MM.1S (cell line): ENCODE results near the gene TTLL10.

ENCODE experiments used
- DNase-seq: peaks from one replicate; pipeline ENCODE4 v3.0.0-alpha.2; 2015
- H2AFZ ChIP-seq: fragments of 300-600 bp; sonication (generic); 2 replicates; pipeline ENCODE4 v1.6.0; 2016; ENCODE audit warnings: antibody characterized with exemption, low read length
- H3F3A ChIP-seq: fragments of 300-600 bp; sonication (generic); 2 replicates; pipeline ENCODE4 v1.6.1; 2016; ENCODE audit warnings: mild to moderate bottlenecking, antibody characterized with exemption, low read length, moderate library complexity, mixed read lengths; ENCODE audit not compliant: insufficient read depth
- H3K27ac ChIP-seq: fragments of 300-600 bp; sonication (generic); 2 replicates; pipeline ENCODE4 v1.5.1; 2016; ENCODE audit warnings: mild to moderate bottlenecking, low read length
- H3K27me3 ChIP-seq: fragments of 300-600 bp; sonication (generic); replicated peaks from 2 replicates; pipeline ENCODE4 v1.6.0; 2016; ENCODE audit warnings: low read length; ENCODE audit not compliant: insufficient read depth
- H3K36me3 ChIP-seq: fragments of 300-600 bp; sonication (generic); replicated peaks from 2 replicates; pipeline ENCODE4 v1.6.1; 2016; ENCODE audit warnings: mild to moderate bottlenecking, low read length, mixed read lengths; ENCODE audit not compliant: insufficient read depth
- H3K4me1 ChIP-seq: fragments of 300-600 bp; sonication (generic); 2 replicates; pipeline ENCODE4 v1.6.1; 2016; ENCODE audit warnings: low read length, mixed read lengths
- H3K4me2 ChIP-seq: fragments of 300-600 bp; sonication (generic); 2 replicates; pipeline ENCODE4 v1.6.0; 2016; ENCODE audit warnings: low read depth, low read length
- H3K4me3 ChIP-seq: fragments of 300-600 bp; sonication (generic); 2 replicates; pipeline ENCODE4 v1.5.1; 2016; ENCODE audit warnings: low read length, mixed read lengths
- H3K79me2 ChIP-seq: fragments of 300-600 bp; sonication (generic); 2 replicates; pipeline ENCODE4 v1.6.1; 2016; ENCODE audit warnings: mixed run types, low read length, mixed read lengths
- H3K9ac ChIP-seq: fragments of 300-600 bp; sonication (generic); 2 replicates; pipeline ENCODE4 v1.6.1; 2016; ENCODE audit warnings: low read length, mixed read lengths
- H3K9me2 ChIP-seq: fragments of 300-600 bp; sonication (generic); replicated peaks from 2 replicates; pipeline ENCODE4 v1.6.1; 2016; ENCODE audit warnings: mild to moderate bottlenecking, low read length, mixed read lengths; ENCODE audit not compliant: insufficient read depth
- H3K9me3 ChIP-seq: fragments of 300-600 bp; sonication (generic); replicated peaks from 2 replicates; pipeline ENCODE4 v1.6.1; 2016; ENCODE audit warnings: mild to moderate bottlenecking, low read length, mixed read lengths; ENCODE audit not compliant: insufficient read depth
- H4K20me1 ChIP-seq: fragments of 300-600 bp; sonication (generic); 2 replicates; pipeline ENCODE4 v1.6.1; 2016; ENCODE audit warnings: mild to moderate bottlenecking, low read length, moderate library complexity, mixed read lengths; ENCODE audit not compliant: insufficient read depth
- EZH2 ChIP-seq: fragments of 300-600 bp; sonication (generic); optimal IDR thresholded peaks from 2 replicates; pipeline ENCODE3; 2017; ENCODE audit warnings: low read depth, mild to moderate bottlenecking, antibody characterized with exemption, low read length, mixed read lengths
- EZH2phosphoT487 ChIP-seq: fragments of 300-600 bp; sonication (generic); IDR thresholded peaks from 2 replicates; pipeline ENCODE4 v1.6.1; 2018; ENCODE audit warnings: antibody characterized with exemption, low read length
- TF ChIP-seq, protein P1 (sequence below): fragments of 300-600 bp; sonication (generic); IDR thresholded peaks from 2 replicates; pipeline ENCODE4 v1.5.1; 2016; ENCODE audit warnings: antibody characterized with exemption, low read length, mixed read lengths

Gene TTLL10

DNA sequence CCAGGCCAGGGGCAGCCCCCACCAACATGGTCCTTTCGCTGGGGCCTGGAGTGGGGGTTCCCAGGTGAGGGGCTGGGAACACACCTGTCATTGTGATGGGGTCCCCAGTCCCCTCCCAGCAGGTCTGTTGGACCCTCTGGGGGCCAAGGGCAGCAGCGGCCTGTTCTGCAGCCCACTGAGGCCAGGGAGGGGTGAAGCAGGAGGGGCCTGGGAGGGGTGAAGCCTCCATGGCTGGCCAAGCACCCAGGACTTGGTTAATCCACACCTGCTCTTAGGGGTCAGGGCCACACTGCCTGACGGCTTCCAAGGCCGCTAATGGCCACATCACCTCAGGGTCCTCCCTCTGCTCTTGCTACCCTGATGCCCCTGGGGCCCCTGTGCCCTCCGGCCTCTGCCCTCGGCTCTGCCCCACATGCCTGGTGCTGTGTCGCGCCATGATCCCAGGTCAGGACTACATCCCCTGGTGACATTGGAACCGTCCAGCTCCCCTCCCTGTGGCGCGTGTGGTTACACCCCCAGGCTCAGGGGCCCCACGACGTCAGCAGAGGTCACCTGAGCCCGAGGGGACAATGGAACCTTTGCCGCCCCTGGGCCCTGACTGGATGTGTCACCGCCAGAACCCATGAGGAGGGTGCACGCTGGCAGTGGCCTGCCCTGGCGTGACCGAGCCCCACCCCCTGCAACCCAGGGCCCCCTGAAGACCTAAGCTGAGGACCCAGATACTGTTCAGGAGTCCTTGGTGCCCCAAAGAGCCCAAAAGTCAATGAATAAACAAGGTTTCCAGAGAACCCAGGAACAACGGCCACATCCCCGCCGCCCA is 25.7 kb downstream of the TTLL10 start:
- no peaks in the 10 kb centered on the region for H3K79me2 ChIP-seq
- H4K20me1 ChIP-seq = no peaks in the 10 kb centered on the region
- H3K27ac ChIP-seq = no peak overlapping the region
- H3K4me2 ChIP-seq = no peak overlapping the region
- no peak overlapping the region for H3K4me3 ChIP-seq
- H3K36me3 ChIP-seq = no peaks in the 10 kb centered on the region
- no peak overlapping the region for H2AFZ ChIP-seq
- DNase-seq = no peak
- peaks cover 64% of the 10 kb centered on the region for H3K27me3 ChIP-seq
- H3K9me2 ChIP-seq = no peaks in the 10 kb centered on the region
- H3K9me3 ChIP-seq = no peaks in the 10 kb centered on the region
- H3F3A ChIP-seq = no peaks in the 10 kb centered on the region
- no peaks in the 10 kb centered on the region for H3K4me1 ChIP-seq
- H3K9ac ChIP-seq = no peak overlapping the region
- TF ChIP-seq, protein P1, sequence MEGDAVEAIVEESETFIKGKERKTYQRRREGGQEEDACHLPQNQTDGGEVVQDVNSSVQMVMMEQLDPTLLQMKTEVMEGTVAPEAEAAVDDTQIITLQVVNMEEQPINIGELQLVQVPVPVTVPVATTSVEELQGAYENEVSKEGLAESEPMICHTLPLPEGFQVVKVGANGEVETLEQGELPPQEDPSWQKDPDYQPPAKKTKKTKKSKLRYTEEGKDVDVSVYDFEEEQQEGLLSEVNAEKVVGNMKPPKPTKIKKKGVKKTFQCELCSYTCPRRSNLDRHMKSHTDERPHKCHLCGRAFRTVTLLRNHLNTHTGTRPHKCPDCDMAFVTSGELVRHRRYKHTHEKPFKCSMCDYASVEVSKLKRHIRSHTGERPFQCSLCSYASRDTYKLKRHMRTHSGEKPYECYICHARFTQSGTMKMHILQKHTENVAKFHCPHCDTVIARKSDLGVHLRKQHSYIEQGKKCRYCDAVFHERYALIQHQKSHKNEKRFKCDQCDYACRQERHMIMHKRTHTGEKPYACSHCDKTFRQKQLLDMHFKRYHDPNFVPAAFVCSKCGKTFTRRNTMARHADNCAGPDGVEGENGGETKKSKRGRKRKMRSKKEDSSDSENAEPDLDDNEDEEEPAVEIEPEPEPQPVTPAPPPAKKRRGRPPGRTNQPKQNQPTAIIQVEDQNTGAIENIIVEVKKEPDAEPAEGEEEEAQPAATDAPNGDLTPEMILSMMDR = no peak
- TF ChIP-seq EZH2 = no peak
- TF ChIP-seq EZH2phosphoT487 = no peak

DNA sequence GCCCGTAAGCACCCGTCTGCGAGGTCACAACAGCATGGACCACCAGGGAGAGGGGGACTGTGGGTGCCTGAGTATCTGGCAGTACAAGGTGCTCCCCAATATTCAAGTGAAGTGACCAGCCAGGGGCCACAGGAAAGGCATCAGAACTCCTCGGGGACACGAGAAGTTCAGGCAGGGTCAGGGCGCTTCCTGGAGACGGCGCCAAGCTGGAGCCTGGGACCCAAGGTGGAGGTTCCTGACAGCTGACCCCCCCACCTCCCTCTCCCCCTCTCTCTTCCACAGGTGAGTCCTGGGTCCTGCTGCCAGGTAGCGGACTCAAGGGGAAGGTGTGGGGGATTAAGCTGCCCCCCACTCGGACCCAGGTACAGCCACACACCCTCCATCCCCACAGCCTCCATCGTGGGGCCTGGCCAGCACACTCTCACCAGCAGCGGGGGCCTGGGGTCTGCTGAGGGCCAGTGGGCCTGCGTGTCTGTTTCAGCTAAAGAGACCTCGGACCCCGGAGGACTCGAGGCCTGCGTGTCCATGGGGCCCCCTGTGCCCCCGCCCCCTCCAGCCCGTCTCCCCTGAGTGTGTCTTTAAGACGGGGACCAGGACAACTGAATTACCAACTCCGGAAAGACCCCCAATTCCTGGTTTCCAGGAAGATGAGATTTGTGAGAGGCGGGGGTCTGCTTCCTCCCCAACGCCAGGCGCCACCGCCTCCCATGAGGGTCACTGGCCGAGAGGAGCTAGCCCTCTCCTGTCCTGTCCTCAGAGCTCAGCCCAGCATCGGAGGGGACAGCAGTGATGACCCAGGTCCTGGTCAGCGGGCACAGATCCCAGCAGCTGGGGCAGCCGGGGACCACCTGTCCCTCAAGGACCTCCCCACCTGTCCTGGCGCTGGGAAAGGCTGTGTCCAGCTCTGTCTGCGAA is 26.5 kb downstream of the TTLL10 start:
- Histone ChIP-seq H2AFZ (no peak overlapping the region), H3K9me2 (no peaks in the 10 kb centered on the region), H4K20me1 (no peaks in the 10 kb centered on the region), H3K4me2 (no peak overlapping the region), H3K9ac (no peak overlapping the region), H3K9me3 (no peaks in the 10 kb centered on the region), H3F3A (no peaks in the 10 kb centered on the region), H3K4me3 (no peak overlapping the region), H3K4me1 (no peaks in the 10 kb centered on the region), H3K79me2 (no peaks in the 10 kb centered on the region), H3K36me3 (no peaks in the 10 kb centered on the region), H3K27me3 (peaks cover 64% of the 10 kb centered on the region), H3K27ac (no peak overlapping the region)
- DNase-seq = no peak
- TF ChIP-seq, protein P1 = no peak
- TF ChIP-seq EZH2 = no peak
- TF ChIP-seq EZH2phosphoT487 = no peak

DNA sequence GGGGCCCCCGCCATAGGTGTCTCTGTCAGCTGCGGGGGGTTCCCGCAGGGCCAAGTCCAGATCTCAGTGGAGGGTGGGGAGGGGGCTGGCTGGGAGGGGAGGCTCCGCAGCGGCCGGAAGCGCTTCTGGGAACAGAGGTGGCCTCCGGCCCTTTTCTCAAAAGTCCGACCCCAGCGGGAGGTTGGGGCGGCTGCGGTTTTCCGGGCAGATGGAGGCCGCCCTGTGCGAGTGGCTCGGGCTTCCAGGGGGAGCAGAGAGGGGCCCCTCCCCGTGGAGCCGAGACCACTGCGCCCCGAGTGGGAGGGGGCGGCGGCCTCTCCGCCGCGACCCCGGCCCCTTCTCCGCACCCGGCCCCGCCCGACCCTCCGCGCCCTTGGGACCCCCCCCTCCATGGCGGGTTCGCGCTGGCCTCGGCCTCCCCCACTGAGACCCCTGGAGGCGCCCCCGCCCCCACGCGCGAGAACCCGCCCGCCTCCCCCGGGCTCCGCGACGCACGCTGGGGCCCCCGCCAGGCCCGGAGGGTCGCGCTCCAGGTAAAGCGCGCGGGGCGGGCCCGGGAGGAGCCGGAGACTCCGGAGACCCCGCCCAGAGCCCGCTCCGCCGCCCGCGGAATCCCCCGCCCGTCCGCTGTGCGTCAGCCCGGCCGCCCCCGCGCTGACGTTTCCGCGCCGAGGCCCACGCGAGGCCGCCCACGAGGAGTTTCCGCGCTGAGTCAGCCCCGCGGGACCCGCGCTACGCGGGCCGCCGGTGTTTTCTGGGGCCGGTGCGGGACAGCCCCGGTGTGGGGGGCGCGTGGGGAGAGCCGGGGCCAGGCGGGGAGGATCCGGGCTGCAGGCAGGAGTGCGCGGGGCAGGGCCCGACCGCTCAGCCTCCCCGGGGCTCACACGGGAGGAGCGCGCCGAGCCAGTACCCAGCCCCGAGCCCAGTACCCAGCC is 27.5 kb downstream of the TTLL10 start:
- H3K36me3 ChIP-seq = no peaks in the 10 kb centered on the region
- H3K9ac ChIP-seq = no peak overlapping the region
- no peaks in the 10 kb centered on the region for H4K20me1 ChIP-seq
- no peaks in the 10 kb centered on the region for H3K9me3 ChIP-seq
- DNase-seq = no peak
- no peak overlapping the region for H3K27ac ChIP-seq
- H2AFZ ChIP-seq = no peak overlapping the region
- H3K4me2 ChIP-seq = no peak overlapping the region
- TF ChIP-seq EZH2 (no peak), EZH2phosphoT487 (no peak)
- TF ChIP-seq, protein P1 = no peak
- no peaks in the 10 kb centered on the region for H3F3A ChIP-seq
- H3K4me1 ChIP-seq = no peaks in the 10 kb centered on the region
- peaks cover 65% of the 10 kb centered on the region for H3K27me3 ChIP-seq
- H3K4me3 ChIP-seq = no peak overlapping the region
- H3K79me2 ChIP-seq = no peaks in the 10 kb centered on the region
- no peaks in the 10 kb centered on the region for H3K9me2 ChIP-seq
